SK-N-SH treated with all-trans-retinoic acid at 6 μM for 48 hours (cell line): Measurements from ENCODE around the gene ODAPH.

Source experiments
- CSRNP3 ChIP-seq: fragments of 250-450 bp; sonication (Bioruptor Pico); IDR thresholded peaks from 2 replicates; pipeline ENCODE4 v1.5.1; 2021; ENCODE audit warnings: mild to moderate bottlenecking, moderate library complexity
- GLIS3 ChIP-seq: fragments of 250-450 bp; sonication (Bioruptor Pico); IDR thresholded peaks from 2 replicates; pipeline ENCODE4 v1.5.0; 2020; ENCODE audit warnings: mild to moderate bottlenecking, moderate library complexity
- POU6F1 ChIP-seq: fragments of 250-450 bp; sonication (Bioruptor Pico); IDR thresholded peaks from 2 replicates; pipeline ENCODE4 v1.8.0; 2021; ENCODE audit warnings: low read depth, mild to moderate bottlenecking, moderate library complexity, borderline replicate concordance
- RARB ChIP-seq: fragments of 250-450 bp; sonication (Bioruptor Pico); IDR thresholded peaks from 2 replicates; pipeline ENCODE4 v1.8.0; 2021; ENCODE audit warnings: mild to moderate bottlenecking, moderate library complexity
- SNAI2 ChIP-seq: fragments of 250-450 bp; sonication (Bioruptor Pico); IDR thresholded peaks from 2 replicates; pipeline ENCODE4 v1.5.0; 2020; ENCODE audit warnings: mild to moderate bottlenecking, moderate library complexity
- TCF4 ChIP-seq: fragments of 250-450 bp; sonication (Bioruptor Pico); IDR thresholded peaks from 2 replicates; pipeline ENCODE4 v1.8.0; 2021; ENCODE audit warnings: mild to moderate bottlenecking, moderate library complexity, borderline replicate concordance
- ZC3H10 ChIP-seq: fragments of 250-450 bp; sonication (Bioruptor Pico); IDR thresholded peaks from 2 replicates; pipeline ENCODE4 v1.5.1; 2021; ENCODE audit warnings: mild to moderate bottlenecking, moderate library complexity
- ZFP3 ChIP-seq: fragments of 250-450 bp; sonication (Bioruptor Pico); IDR thresholded peaks from 2 replicates; pipeline ENCODE4 v1.5.0; 2020; ENCODE audit warnings: mild to moderate bottlenecking, moderate library complexity

- no peak for TF ChIP-seq SNAI2 (CRISPR knock-in tag)
- no peak for TF ChIP-seq ZC3H10 (CRISPR knock-in tag)
- no peak for TF ChIP-seq RARB (CRISPR knock-in tag)
- no peak for TF ChIP-seq POU6F1
- no peak for TF ChIP-seq GLIS3 (CRISPR knock-in tag)
- no peak for TF ChIP-seq TCF4
- TF ChIP-seq ZFP3 (CRISPR knock-in tag) = no peak
- TF ChIP-seq CSRNP3 (CRISPR knock-in tag) = no peak
Measured at GRCh38 chr4:75593393-75593792, 37.5 kb downstream of the ODAPH start.
